Amniotic stem cell (primary cell): ENCODE results near the gene KIF5B.
"Not testable (repeated sequence)": the region's sequence is repeated elsewhere in the genome, so short reads cannot be mapped to it uniquely, and the experiment has no call there.

Experiments used
- DNase-seq: peaks from one replicate; lab custom pipeline; 2025; lab: John Stamatoyannopoulos, UW

Gene KIF5B

DNA sequence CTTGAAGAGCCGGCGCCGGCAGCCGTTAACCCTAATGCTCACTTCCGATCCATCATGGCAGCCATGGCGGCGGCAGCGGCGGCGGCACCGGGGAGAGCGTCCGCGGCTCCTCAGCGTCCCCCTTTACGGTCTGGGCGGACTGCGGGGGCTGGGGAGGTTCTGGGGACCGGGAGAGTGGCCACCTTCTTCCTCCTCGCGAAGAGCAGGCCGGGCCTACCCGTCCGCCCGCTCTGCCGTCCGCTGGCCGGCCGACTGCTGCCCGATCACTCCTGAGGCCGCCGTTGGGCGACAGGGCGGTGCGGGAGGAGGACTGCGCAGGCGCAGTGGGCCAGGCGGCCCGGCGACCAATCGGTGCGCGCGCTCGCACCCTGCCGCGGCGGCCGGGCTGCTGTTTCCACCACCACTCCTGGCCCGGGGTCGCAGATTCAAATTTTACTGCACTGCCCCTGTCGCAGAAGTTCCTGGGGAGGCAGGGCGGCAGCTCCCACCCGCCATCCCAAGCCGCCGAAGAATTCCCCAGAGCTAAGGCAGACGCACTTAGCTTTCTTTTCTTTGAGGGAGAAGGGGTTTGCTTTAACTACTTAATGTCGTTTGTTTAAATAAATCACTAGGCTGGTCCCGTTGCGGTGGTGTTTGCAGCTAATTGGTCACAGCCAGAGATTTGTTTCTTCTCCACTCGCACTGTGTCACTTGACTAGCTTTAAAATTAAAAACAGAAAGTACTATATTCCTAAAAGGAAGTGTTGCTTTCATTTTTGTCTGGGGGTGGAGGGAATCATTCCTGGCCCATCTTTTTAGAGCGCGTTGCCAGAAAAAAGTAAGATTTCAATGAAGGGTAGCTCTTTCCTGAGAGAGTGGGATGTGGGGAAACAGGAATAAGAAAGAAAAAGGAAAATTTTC lies at the start of gene KIF5B:
Gene KIF5B (minus strand): TSS at position 290 of the 900 bp plus-strand sequence. CDS start 452 bp downstream, outside the sequence.
- DNase-seq = peak; percentile 52

- DNase-seq = no peak
Observed at GRCh38 chr10:32105782-32106382, 49.7 kb upstream of the KIF5B start.

GRCh38 chr10:32104622-32105509 lies 48.6 kb upstream of the KIF5B start:
- DNase-seq = no peak

DNA sequence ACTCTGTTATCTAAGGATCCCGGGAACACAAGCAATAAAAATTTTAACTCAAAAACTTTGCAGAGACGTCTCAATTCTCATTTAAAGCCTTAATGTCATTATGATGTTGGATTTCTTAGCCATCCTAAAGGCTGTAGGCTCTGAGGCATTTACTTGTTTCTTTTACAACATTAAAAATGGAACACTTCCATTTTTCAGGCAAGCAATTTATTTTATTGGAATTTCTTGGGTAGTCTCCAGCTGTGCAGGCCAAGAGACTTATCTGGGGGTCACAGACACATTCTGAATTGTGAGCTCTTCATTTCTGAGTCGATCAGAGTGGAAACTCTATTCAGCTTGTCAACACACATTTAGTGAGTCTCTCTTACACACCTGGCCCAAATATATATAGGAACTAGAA lies 48.0 kb upstream of the KIF5B start:
- no peak for DNase-seq

DNA sequence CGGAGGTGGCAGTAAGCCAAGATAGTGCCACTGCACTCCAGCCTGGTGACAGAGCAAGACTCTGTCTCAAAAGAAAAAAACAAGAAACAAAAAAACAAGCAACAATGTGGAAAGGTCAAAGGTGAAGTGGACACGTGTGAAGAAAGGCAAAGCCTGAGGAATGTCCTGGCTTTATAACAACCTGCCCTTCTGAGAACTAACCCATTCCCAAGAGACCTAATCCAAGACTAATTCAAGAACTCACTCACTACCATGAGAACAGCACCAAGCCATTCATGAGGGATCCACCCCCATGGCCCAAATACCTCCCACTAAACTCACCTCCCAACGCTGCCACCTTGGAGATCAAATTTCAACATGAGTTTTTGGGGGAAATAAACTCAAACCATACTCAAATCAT lies 47.5 kb upstream of the KIF5B start:
- no peak for DNase-seq

GRCh38 chr10:32098566-32099259 lies 42.5 kb upstream of the KIF5B start:
- not testable (repeated sequence) for DNase-seq

DNA sequence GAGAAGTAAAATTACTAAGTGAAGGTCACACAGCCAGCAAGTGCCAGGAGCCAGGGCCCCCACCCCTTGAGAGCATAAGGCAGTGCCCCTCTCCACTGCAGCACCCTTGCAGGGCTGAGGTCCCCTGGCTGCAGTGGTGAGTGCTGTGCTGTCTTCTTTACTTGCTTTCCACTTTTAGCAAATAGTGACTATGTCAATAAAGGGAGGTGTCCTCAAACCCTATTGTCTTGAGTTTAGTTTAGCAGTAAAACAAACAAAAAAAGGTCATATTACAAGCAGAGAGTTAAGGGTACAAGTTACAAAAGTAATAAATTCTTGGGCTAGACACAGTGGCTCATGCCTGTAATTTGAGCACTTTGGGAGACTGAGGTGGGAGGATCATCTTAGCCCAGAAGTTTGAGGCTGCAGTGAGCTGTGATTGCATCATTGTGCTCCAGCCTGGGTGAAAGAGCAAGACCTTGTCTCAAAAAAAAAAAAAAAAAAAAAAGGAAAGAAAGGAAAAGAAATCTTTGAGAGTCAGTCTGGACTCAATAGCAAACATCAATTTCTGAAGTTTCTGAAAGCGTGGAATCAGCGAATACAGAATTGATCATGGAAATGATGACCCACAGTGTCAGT lies 39.0 kb upstream of the KIF5B start:
- no peak for DNase-seq

GRCh38 chr10:32093650-32094049 lies 37.4 kb upstream of the KIF5B start:
- no peak for DNase-seq

DNA sequence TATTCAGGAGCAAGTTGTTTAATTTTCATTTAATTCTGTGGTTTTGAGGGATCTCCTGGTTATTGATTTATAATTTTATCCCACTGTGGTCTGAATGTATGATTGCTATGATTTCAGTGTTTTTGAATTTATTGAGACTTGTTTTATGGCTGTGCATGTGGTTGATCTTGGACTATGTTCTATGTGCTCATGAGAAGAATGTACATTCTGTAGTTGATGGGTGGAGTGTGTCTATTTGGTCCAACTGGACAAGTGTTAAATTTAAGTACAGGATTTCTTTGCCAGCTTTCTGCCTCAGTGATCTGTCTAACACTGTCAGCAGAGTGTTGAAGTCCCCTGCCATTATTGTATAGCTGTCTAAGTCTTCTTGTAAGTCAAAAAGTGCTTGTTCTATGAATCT lies 34.8 kb upstream of the KIF5B start:
- DNase-seq = no peak

DNA sequence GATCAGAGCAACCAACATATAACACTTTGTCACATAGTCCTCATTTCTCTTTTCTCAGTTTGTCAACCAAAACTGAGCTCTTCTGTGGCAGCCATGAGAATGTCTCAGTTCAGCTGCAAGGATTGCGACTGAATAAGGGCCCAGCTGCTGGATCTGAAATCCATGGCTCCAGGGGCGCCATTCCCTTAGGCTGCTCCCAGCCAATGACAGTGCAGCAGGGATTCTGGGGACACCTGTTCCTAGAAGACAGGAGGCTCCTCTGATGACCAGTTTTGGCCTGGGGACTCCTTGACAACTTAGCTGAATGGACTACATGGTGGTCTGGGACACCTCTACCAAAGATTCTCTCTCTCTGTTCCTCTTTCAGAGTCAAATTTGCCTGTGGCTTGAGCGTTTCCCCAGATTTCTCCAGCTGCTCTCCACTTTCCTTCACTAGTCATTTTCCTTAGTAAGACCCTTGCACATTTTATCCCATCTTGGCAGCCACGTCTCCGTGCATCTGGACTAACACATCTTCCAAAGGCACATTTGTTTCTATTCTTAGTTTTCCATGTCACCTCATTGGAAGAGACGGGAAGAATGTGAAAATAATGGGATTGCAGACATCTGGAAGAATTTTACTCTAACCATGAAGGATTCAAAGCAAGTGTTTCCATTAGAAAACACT lies 28.1 kb upstream of the KIF5B start:
- no peak for DNase-seq

GRCh38 chr10:32077896-32078485 lies 21.8 kb upstream of the KIF5B start:
- peak; percentile 64 for DNase-seq

GRCh38 chr10:32073659-32074058 lies 17.4 kb upstream of the KIF5B start:
- no peak for DNase-seq

DNA sequence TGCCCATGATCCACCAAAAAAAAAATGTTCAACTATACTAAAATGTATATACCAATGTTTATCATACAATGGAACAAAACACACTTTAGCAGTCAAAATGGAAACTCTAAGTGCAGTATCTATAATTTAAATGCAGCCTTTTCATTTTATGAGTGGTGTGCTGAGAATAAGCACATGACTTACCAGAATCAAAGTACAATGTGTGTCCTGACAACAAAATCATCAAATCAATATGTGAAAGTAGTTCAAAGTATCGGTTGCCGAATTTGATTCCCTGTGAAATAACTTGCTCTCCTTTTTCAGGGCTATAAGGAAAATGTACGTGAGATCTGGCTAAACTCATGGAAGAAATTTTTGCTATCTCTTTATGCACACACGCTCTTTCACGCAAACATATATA lies 16.9 kb upstream of the KIF5B start:
- no peak for DNase-seq

DNA sequence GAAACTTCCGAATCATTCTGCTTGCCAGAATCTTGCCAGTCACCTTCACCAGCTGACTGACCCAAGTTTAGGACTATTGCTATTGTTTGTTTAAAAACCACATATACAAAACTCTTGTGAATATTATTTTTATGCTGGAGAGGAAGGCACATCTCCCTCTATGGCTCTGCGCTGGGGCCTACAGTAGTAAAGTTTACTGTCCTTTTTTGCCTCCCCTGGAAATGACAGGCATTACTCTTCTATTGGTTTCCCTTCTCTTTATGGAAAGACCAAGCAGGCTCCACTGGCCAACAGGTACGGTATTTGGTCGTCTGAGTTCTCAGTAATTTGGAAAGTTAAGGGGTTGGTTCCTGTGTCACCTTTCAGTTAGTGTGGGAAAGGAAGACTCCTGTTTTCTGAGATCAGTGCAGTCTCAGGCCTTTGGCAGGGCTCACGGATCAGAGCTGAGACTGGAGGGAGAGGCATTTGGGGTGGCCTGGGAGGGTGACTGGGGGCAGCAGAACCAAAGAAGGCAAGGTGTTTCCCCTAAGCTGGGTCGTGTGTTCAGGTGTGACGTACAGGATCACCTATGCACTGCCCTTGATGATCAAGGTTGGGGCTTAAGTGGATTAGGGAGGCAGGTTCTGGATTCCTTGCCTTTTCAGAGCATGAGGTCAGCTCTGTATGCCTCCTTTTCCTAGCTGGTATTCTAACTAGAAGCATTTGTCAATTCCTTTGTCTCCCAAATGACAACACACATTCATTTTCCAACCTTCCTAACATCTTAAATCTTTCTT lies 16.0 kb upstream of the KIF5B start:
- DNase-seq = no peak

DNA sequence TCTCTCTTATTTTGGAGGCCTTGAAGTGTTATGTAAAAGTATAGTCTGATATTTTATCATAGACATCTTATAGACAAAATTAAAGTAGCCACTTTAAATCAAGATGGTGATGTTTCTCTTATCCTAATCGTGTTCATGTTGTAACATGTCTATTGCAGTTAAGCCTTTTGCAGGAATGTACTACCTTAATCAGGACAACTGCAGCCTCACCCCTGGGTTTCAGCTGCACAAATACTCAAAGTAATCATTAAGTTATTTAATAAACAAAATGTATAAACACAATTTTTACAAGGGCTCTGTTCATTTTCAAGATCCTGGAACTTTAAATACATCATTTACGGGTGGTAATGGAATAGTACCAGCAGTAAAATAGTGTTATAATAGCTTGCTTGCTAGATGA lies 14.4 kb upstream of the KIF5B start:
- no peak for DNase-seq

DNA sequence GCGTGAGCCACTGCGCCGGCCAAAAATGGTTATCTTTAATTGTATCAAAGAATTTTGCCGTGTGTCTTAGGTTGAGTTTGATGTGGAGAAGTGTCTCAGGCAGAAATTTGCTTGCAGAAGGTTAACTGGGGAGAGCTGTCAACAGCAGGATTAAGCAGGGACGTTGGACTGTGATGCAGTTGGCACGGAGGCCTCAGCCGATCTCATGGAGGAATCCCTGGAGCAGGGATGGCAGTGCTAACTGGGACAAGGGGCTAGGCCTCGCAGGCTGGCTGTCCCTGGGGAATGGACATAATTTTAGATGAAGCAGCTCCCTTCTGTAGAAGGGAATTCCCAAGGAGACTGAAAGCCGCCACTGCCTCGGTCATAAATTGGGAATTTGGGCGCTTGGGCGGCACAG lies 12.3 kb upstream of the KIF5B start:
- DNase-seq = no peak

GRCh38 chr10:32067931-32068330 lies 11.7 kb upstream of the KIF5B start:
- DNase-seq = not testable (repeated sequence)

DNA sequence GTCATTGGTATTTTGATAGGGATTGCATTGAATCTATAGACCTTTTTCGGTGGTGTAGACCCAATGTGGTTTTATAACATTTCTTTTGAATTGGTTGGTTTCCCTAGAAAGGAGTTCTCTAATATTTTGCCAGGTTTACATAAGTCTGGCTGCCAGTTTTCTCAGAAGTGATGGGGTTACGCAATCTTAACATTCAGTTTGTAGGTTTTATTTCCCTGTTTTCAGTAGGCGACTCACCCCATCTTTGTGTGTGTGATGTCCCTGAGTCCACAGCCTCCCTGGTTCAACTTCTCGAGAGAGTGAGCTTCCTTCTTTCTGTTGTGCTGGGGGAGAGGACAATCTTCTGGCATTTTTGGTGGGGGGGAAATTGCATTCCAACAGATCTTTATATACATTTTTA lies 9.6 kb upstream of the KIF5B start:
- DNase-seq = peak; percentile 3

GRCh38 chr10:32061440-32061839 lies 5.2 kb upstream of the KIF5B start:
- no peak for DNase-seq

DNA sequence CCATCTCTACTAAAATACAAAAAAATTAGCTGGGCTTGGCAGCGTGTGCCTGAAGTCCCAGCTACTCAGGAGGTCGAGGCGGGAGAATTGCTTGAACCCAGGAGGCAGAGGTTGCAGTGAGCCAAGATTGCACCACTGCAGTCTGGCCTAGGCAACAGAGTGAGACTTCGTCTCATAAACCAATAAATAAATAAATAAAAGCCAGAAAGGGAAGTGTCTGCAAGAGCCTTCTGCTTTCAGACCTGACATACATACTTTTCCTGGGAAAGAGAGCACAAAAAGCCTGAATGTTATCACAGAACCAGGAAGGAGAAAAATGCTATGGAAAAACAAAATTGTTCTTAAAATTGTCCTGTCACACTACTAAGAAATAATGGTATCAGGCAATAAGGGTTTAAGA lies 4.1 kb upstream of the KIF5B start:
- DNase-seq = no peak
